HG02623 (cell line): ENCODE measurements around the gene NOMO2.
A peak's percentile ranks its signal among the peaks of the same experiment; 100 is the strongest.
"Not testable (repeated sequence)": the region's sequence is repeated elsewhere in the genome, so short reads cannot be mapped to it uniquely, and the experiment has no call there.

Experiments used
- ATAC-seq: cut with Tn5 transposase; IDR thresholded peaks from one replicate; pipeline ENCODE4 v1.9.1; 2021; ENCODE audit warnings: moderate library complexity; ENCODE audit not compliant: unreplicated experiment

Gene NOMO2

GRCh38 chr16:18525882-18526482 is 35.9 kb downstream of the NOMO2 start:
- ATAC-seq: not testable (repeated sequence)

GRCh38 chr16:18522637-18523036 is 39.3 kb downstream of the NOMO2 start:
- not testable (repeated sequence) for ATAC-seq

GRCh38 chr16:18521445-18522181 is 40.3 kb downstream of the NOMO2 start:
- not testable (repeated sequence) for ATAC-seq

GRCh38 chr16:18518536-18519283 is 43.2 kb downstream of the NOMO2 start:
- ATAC-seq: not testable (repeated sequence)

- not testable (repeated sequence) for ATAC-seq
Measured at GRCh38 chr16:18498430-18498829, 63.5 kb downstream of the NOMO2 start.

- not testable (repeated sequence) for ATAC-seq
Measured at GRCh38 chr16:18497032-18497431, 64.9 kb downstream of the NOMO2 start.

GRCh38 chr16:18492118-18492897 is 69.6 kb downstream of the NOMO2 start:
- ATAC-seq: not testable (repeated sequence)

GRCh38 chr16:18436025-18436424 is 125.9 kb downstream of the NOMO2 start:
- ATAC-seq: not testable (repeated sequence)

- not testable (repeated sequence) for ATAC-seq
Measured at GRCh38 chr16:18415827-18416226, 146.1 kb downstream of the NOMO2 start.

- not testable (repeated sequence) for ATAC-seq
Measured at GRCh38 chr16:18409532-18410293, 152.2 kb downstream of the NOMO2 start.

- peak; percentile 73 for ATAC-seq
Measured at GRCh38 chr16:18401851-18402657, 159.8 kb downstream of the NOMO2 start.

- ATAC-seq: not testable (repeated sequence)
Measured at GRCh38 chr16:18401159-18401558, 160.7 kb downstream of the NOMO2 start.

- not testable (repeated sequence) for ATAC-seq
Measured at GRCh38 chr16:18394363-18394762, 167.5 kb downstream of the NOMO2 start.

- not testable (repeated sequence) for ATAC-seq
Measured at GRCh38 chr16:18387767-18388166, 174.1 kb downstream of the NOMO2 start.

GRCh38 chr16:18386517-18386916 is 175.4 kb downstream of the NOMO2 start:
- ATAC-seq: not testable (repeated sequence)

GRCh38 chr16:18385285-18385684 is 176.6 kb downstream of the NOMO2 start:
- ATAC-seq: not testable (repeated sequence)

- ATAC-seq: not testable (repeated sequence)
Measured at GRCh38 chr16:18384869-18385268, 177.0 kb downstream of the NOMO2 start.

GRCh38 chr16:18384098-18384636 is 177.7 kb downstream of the NOMO2 start:
- ATAC-seq: not testable (repeated sequence)

- ATAC-seq: not testable (repeated sequence)
Measured at GRCh38 chr16:18382696-18383095, 179.2 kb downstream of the NOMO2 start.
